ENCODE results near the gene PLEKHA8.

DNA sequence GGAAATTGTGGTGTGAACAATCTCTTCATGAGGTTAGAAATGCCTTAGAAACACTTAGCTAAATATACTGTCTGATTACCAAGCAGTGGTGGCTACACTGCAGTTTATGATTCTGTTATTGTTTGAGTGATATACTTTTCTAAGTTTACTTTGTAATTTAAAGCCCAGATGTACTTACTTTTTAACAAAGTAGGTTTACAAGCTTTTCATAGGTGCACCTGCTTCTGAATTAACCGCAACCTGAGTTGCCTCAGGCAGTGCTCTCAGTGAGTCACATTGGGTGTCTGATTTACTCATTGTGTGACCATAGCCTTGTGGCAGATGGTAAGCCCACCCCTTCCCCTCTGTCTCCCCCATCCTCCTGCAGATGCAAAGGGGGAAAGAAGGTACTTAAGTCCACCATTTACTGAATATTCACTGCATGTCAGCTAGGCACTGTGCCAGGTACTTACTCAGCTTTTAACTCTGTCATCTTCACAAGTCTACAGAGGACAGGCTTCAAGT lies 115.6 kb downstream of the PLEKHA8 start:
- TF ChIP-seq POLR2AphosphoS5 (IDR thresholded peaks at IDR 0.05) (no peak), EP300 (IDR thresholded peaks at IDR 0.05; ENCODE audit: low read depth) (no peak), POLR2A (IDR thresholded peaks at IDR 0.05) (no peak)
- TF ChIP-seq, protein P1, sequence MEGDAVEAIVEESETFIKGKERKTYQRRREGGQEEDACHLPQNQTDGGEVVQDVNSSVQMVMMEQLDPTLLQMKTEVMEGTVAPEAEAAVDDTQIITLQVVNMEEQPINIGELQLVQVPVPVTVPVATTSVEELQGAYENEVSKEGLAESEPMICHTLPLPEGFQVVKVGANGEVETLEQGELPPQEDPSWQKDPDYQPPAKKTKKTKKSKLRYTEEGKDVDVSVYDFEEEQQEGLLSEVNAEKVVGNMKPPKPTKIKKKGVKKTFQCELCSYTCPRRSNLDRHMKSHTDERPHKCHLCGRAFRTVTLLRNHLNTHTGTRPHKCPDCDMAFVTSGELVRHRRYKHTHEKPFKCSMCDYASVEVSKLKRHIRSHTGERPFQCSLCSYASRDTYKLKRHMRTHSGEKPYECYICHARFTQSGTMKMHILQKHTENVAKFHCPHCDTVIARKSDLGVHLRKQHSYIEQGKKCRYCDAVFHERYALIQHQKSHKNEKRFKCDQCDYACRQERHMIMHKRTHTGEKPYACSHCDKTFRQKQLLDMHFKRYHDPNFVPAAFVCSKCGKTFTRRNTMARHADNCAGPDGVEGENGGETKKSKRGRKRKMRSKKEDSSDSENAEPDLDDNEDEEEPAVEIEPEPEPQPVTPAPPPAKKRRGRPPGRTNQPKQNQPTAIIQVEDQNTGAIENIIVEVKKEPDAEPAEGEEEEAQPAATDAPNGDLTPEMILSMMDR (IDR thresholded peaks at IDR 0.05), result no peak

Data from transverse colon (tissue), 4 donors.